HG03025 (cell line): ENCODE results near the gene OR14I1.

Experiments used
- ATAC-seq: cut with Tn5 transposase; IDR thresholded peaks from one replicate; pipeline ENCODE4 v1.9.1; 2021; ENCODE audit warnings: mild to moderate bottlenecking, moderate library complexity; ENCODE audit not compliant: unreplicated experiment, low FRiP score

The OR14I1 gene

DNA sequence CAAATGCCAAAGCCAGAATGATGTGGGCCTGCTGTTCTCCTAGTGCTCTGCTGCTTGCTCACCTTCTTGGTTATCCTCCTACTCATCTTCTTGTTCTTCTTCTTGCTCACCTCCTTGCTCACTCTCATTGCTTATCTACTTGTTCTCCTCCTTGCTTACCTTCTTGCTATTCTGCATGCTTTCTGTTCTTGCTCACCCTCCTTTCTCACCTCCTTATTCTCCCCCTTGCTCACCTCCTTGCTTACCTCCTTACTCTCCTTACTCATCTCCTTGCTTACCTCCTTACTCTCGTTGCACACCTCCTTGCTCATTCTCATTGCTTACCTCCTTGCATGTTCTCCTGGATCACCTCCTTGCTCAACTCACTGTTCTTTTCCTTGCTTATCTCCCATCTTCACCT lies at the start of gene OR14I1:
TSS of gene OR14I1 (minus strand) at position 53 of the 400 bp plus-strand sequence.
- ATAC-seq = no peak

GRCh38 chr1:248751635-248752034 lies 49.1 kb upstream of the OR14I1 start:
- no peak for ATAC-seq

GRCh38 chr1:248751142-248751541 lies 48.6 kb upstream of the OR14I1 start:
- no peak for ATAC-seq

- ATAC-seq = no peak
Measured at GRCh38 chr1:248750496-248750895, 47.9 kb upstream of the OR14I1 start.

DNA sequence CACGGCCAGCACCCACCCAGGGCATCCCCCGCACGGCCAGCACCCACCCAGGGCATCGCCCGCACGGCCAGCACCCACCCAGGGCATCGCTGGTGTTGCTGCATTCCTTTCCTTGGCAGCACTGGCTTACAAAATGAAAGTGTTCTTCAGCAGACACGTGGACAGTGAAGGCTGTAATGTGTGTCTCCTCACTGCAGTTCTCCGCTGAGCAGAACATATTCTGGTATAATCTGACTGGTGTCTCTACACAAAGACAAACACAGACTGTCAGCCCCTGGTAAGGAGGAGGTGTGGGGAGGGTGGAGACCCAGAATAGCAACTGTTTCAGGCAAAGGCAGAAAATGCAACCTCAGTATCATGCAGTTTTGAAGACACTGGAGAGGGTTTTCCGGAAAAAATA lies 45.6 kb upstream of the OR14I1 start:
- ATAC-seq = no peak

GRCh38 chr1:248740876-248741275 lies 38.3 kb upstream of the OR14I1 start:
- no peak for ATAC-seq

GRCh38 chr1:248739572-248740205 lies 37.1 kb upstream of the OR14I1 start:
- ATAC-seq = no peak

DNA sequence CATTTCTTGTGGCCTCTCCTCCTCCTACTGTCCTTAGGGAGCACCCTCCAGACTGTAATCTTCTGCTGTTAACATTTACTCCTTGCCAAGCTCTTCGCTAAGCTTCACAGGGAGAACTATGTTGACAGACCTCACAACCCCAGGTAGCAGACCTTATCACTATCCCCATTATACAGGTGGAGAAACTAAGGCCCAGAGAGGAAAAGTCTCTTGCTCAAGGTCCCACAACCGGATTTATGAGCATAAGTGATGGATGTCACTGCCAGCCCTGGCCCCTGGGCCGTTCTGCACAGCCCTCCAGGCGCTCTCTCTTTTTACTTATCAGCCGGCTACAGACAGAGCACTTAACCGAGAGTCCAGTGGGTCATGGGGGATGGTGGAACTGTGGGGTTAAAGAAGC lies 34.9 kb upstream of the OR14I1 start:
- ATAC-seq = no peak

GRCh38 chr1:248736977-248737376 lies 34.4 kb upstream of the OR14I1 start:
- ATAC-seq = no peak

DNA sequence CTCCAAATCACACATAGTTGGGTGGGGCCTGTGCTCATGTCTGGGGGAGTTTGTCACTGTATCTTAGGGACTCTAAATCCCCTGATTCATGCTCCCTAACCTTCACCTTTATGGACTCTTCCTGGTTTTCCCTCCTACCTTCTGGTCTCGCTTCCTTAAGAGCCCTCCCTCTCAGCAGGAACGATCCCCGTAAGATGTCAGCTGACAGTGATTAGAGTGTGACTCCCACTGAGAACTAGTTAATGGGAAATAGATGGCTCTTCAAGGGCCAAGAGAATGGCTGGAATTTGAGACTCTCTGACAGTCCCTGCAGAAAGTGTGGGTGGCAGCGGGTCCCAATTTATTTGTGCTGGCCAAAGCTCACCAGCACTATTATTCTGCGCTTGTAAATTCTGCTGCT lies 31.0 kb upstream of the OR14I1 start:
- ATAC-seq = no peak

- no peak for ATAC-seq
Measured at GRCh38 chr1:248730507-248731335, 28.2 kb upstream of the OR14I1 start.

GRCh38 chr1:248714248-248714647 lies 11.7 kb upstream of the OR14I1 start:
- ATAC-seq = no peak

- no peak for ATAC-seq
Measured at GRCh38 chr1:248710305-248710900, 7.8 kb upstream of the OR14I1 start.

DNA sequence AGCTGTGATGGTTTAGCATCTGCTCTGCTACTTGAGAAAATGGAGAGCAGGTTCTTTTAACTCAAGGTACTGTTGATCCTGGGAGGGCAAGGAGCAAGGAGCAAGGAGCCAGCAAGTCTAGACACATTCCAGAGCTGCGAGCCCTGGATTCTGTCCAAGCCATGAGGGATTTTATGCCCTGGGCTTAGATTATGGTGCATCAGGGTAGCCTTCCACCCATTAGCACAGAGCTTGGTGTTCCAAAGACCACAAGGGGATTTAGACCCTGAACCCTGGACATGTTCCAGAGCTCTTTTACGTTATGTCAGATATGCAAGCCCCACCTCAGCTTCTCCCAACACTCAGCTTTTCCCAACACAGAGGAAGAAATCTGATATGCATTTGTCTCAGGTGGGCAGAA lies 2.0 kb upstream of the OR14I1 start:
- no peak for ATAC-seq

- ATAC-seq = no peak
Measured at GRCh38 chr1:248703674-248704073, 1.1 kb upstream of the OR14I1 start.

- ATAC-seq = no peak
Measured at GRCh38 chr1:248699099-248699498, 3.5 kb downstream of the OR14I1 start.

GRCh38 chr1:248697907-248698306 lies 4.7 kb downstream of the OR14I1 start:
- no peak for ATAC-seq

DNA sequence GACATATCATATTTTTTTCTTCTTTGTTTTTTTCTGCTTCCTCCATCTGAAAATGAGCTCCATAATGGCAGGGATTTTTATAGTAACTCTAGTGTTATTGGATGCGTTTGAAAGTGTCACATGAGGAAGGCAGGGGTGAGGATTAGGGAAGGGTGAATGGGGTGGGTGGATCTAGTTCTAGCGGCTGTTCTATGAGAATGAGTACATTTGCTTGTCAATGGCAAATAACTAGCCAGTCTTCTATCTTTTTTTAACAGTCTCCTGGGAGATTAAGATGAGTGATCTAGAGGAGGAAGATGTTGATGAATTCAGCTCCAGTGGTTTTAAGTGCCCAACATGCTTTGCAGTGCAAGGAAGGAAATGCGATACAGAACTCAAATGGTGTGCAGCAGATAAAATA lies 5.8 kb downstream of the OR14I1 start:
- ATAC-seq = no peak

DNA sequence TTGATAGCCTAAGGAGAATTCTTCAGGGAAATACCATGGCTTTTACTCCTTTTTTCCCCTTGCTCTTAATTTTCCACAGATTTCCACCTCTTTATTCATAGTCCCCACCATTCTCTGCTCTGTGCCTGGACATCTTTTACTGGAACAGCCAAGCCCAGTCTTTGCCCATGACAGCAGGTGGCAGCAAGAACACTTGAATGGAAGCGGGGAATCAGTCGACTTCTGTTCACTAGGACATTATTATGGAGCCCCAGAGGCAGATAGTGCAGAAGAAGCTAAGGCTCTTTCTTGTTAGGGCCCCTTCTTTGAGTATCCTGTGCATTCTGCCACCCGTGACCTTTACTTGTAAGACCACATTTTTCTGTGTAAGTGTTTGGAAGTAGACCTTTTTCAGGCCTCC lies 6.3 kb downstream of the OR14I1 start:
- no peak for ATAC-seq

DNA sequence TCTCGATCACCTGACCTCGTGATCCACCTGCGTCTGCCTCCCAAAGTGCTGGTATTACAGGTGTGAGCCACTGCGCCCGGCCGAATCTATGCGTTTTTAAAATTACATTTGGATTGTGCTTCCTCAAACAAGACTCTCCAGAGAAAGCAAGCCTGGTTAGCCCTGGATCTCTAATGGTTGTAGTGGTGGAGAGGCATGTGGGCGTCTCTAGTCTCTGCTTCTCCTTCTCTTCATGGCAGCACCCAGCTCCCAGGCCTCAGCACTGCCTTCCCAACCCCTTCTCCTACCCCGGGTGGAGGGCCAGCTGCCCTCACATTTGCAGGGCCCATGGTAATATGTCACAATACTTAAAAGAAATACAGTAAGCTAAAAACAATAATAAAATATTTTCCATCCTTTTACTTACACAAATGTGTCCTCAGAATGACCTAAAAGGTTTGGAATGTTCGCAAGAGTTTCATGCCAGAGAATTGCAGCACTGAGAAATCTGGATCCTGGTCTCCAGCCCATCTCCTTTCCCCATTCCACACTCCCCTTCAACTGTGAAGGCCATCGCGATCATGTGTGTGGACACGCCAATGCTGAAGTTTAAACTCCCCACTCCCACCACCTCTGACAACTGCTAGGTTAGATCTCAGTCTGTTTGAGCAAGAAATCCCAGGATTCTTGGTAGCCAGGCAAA lies 7.0 kb downstream of the OR14I1 start:
- ATAC-seq = no peak

DNA sequence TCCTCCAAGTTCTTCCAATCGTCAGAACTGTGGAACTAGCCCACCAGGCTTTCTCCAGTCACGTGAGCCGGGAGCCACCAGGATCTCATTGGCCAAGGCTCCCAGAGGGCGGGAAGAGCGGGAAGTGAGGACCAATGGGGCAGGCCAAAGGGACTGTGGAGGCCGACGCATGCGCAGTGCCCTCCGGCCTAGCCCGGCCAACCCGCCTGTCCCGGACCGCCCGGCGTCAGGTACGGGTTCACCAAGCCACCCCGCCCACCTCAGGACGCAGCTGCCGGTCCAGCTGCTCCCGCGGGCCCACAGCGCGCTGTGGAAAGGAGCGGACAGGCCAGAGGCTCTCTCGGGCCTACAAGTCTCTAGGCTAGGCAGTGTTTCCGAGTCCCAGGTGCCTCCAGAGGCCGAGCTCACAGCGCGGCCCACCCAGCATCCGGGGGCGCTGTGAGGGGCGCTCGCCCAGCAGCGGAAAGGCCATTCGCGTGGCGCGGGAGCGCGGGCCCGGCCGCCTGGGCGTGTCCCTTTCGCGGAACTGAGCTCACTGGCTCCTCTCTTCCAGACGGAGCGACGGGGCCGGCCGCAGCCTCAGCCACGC lies 10.9 kb downstream of the OR14I1 start:
- ATAC-seq = no peak
